Measurements from ENCODE around the gene KIF25.

GRCh38 chr6:168042426-168043192 is 45.1 kb downstream of the KIF25 start:
- no peak for TF ChIP-seq CTCF (conservative IDR thresholded peaks at IDR 0.05 in 1 of 2, IDR thresholded peaks at IDR 0.05 in 1 of 2; ENCODE audit: extremely low read depth in 1 of 2, insufficient read depth in 1 of 2, low read depth in 1 of 2, low read length in 2 of 2)
- TF ChIP-seq EZH2 (IDR thresholded peaks at IDR 0.05; ENCODE audit: borderline replicate concordance, low read length) = no peak

Data from mammary epithelial cell (primary cell).